Omental fat pad (tissue), 4 donors: ENCODE data around the gene CXXC4. TPM values are rescaled to one million over a fixed set of nuclear protein-coding genes. Genes with fewer than 3 reads are reported as not detected.

Source experiments
- ATAC-seq: fragments of 150-250 bp; one replicate; pipeline ENCODE4 v1.9.1; 2016; ENCODE audit warnings: mild to moderate bottlenecking, moderate library complexity; ENCODE audit not compliant: low FRiP score
- DNase-seq: peaks from one replicate; pipeline ENCODE4 v3.0.0-alpha.2; 2019; ENCODE audit warnings: low spot score
- CTCF ChIP-seq, 3 donors: fragments of 450-650 bp; IDR thresholded peaks; one replicate each; pipeline ENCODE4 v1.5.1; 2016 to 2017; ENCODE audit warnings: antibody characterized with exemption in 3 of 3, mild to moderate bottlenecking in 3 of 3, moderate library complexity in 2 of 3
- total RNA-seq, 4 donors: library from RNA; depleted of rRNA; stranded (reverse); fragments of >200 nt; gene quantifications; one replicate each; pipeline ENCODE4 v1.1.0, GENCODE V29; 2016

CXXC4 gene
- total RNA-seq, 4 donors from 2014 or later, result 0.12 to 4.7 (median 0.41) TPM

GRCh38 chr4:104424475-104424941, 70.2 kb downstream of the CXXC4 start:
- no peak for TF ChIP-seq CTCF (IDR thresholded peaks at IDR 0.05)
- DNase-seq (no peak), ATAC-seq (no peak)

GRCh38 chr4:104421566-104421965, 73.1 kb downstream of the CXXC4 start:
- DNase-seq (no peak), ATAC-seq (no peak)
- no peak for TF ChIP-seq CTCF (IDR thresholded peaks at IDR 0.05)

GRCh38 chr4:104420766-104421165, 73.9 kb downstream of the CXXC4 start:
- ATAC-seq (no peak), DNase-seq (no peak)
- no peak for TF ChIP-seq CTCF (IDR thresholded peaks at IDR 0.05)
